NCI-H146 treated with DMSO at 0.1 percent for 48 hours (cell line): ENCODE results near the gene GLDC.

ENCODE experiments used
- DNase-seq: peaks from one replicate; lab custom pipeline; 2025; ENCODE audit not compliant: unreplicated experiment; lab: John Stamatoyannopoulos, UW

Gene GLDC

DNA sequence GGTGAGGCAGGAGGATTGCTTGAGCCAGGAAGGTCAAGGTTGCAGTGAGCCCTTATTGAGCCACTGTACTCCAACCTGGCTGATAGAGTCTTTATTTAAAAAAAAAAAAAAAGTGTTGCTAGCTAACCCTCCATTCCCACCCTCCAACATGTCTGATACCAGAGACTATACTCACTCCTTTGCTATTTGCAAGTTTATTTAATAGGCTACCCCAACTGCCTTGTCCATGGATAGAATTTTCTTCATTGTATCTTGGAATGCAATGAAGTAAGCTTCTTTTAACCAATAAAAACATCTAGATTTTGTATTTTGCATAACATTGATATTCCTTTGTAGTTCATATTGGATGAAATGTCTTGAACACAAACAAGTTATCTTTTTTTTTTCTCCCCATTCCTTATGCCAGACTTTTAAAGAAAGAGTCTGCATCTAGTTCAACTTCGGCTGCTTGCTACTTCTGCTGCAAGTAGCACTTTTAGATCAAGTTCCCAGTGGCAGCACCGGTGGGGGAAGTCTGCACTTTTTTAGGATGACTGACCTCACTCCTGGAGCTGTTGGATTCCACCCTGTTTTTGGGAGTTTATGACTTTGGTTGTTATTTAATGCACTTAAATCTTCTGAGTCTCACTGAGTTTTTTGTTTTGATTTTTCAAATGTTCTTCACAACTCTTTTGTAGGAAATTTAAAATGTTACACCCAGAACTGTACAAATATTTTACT lies 120.0 kb downstream of the GLDC start:
- DNase-seq, result no peak

GRCh38 chr9:6522263-6522662 lies 123.3 kb downstream of the GLDC start:
- no peak for DNase-seq

DNA sequence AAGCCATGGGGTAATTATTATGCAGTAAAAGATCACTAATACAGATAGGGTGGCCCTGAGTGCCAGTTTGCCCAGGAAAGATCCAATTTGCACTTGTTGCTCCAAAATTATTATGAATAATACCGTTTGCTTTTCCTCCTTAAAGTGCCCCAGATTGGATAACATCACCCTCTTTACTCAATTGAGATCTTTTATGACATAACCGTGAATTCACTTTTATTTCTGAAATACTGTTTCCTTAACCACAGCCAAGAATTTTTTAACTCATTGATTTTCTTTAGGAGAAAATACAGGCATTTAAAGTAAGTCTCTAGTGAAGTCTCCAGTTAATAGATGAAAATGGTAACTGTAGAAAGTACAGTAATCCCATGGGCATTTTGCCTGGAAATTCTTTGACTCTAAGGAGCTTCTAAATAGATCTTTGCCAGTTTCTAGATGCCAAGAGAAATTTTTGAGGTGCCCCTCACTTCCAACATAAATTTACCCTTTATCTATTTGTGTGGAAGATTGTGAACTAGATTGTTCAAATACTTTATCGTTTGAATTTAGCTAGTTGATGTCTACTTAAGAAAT lies 133.4 kb downstream of the GLDC start:
- DNase-seq, result no peak

DNA sequence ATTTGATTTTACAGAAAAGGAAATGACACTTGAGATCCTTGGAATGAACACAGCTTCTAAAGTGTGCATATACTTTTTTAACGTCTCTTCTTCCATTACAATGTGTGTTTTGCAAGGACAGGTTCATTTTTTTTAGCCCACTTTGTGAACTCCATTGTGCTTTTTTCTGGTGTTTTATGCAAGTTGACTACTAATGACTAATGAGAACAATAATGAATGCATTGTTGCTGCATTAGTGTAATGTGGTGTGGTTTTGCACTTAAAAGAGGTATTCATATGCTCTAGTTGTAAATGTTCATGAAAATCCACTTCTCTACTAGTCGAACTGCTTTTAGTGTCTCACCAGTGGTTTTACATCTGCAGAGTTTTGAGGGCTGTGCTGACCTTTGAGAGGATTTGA lies 139.0 kb downstream of the GLDC start:
- no peak for DNase-seq

DNA sequence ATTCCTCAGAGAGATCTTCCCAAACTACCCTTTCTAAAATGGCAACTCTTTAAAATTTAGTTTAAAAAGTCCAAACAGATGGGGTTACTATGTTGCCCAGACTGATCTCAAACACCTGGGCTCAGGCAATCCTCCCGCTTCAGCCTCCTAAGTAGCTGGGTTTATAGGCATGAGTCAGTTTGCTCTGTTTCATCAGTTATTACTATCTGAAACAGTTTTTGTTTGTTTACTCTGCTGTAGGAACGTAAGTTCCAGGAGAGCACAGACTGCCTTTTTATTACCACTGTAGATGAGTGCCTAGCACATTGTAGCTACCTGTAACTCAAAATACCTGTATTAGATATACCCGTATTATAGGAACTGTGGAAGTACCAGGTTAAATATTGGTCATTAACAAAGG lies 143.1 kb downstream of the GLDC start:
- no peak for DNase-seq

GRCh38 chr9:6501526-6502210 lies 143.9 kb downstream of the GLDC start:
- DNase-seq, result no peak

DNA sequence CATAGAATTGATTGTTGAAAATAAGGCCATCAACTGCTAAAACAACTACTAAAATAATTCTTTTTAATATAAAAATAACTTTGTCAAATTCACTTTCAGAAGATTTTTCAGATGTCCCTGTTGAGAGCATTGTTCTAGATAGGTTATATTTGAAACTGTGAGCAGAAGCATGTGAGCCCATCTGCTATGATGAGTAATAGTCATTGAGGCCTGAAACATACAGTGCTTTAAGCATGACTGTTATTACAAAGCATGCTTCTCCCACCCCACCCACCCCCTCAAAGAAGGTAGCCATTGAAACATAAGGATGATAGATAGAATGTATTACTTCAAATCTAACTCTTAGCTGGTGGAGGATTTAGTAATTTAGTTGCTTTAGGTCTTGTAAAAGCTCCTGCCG lies 146.5 kb downstream of the GLDC start:
- DNase-seq, result no peak

DNA sequence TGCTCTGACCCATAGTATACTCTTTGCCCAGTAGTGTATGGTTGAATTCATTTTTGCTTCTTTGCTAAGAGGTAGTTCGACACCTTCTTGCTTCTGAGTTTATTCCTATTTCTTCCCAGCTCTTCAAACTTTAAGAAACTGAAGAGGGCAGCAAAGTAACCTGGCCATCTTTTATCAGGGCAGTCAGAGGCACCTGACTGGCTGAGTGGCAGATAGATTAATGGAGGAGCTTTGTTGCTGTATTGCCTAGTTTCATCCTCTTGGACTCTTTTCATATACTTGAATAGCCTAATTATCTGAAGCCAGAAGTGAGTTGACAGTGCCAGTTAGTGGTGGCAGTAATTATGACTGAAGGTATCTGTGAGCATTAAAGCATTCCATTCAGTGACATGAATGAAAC lies 150.1 kb downstream of the GLDC start:
- no peak for DNase-seq

DNA sequence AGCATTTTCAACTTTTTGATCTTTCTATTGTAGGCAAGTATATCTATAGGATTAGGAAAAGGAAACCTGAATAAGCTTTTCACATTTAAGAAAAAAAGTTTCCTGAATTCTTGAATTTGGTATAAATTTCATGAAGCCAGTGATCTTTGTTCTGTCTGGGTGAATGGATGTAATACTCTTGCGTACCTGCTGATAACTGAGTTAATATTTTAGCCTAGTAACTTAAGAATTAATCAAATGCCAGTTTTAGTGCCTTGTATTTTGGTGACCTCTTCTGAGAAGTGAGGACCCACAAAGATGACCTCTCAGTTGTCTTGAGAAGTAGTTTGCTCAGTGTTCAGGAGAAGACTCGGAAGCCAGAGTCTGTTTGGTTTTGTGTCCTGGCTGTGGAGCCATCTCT lies 154.7 kb downstream of the GLDC start:
- DNase-seq, result no peak

DNA sequence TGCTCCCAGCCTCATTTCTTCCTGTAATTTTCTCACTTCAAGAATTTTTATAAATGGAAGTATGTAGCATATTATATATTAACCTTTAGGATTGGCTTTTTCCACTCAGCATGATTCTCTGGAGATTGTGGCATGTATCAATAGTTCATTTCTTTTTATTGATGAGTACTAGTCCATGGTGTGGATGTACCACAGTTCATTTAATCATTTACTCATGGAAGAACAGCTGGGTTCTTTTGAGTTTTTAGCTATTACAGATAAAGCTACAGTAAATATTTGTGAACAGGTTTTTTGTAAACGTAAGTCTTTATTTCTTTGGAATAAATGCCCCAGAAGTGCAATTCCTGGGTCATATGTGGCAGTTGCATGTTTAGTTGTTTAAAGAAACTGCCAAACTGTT lies 156.4 kb downstream of the GLDC start:
- DNase-seq, result no peak

DNA sequence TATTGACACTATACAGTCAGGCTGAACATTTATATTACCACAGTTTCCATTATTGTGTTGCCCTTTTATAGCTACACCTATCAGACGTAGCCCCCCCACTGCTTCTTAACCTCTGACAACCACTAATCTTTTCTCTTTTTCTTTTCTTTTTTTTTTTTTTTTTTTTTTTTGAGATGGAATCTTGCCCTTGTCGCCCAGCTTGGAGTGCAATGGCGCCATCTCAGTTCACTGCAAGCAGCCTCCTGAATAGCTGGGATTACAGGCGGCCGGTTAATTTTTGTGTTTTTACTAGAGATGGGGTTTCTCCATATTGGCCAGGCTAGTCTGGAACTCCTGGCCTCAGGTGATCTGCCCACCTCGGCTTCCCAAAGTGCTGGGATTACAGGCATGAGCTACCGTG lies 157.1 kb downstream of the GLDC start:
- no peak for DNase-seq

- no peak for DNase-seq
Measured at GRCh38 chr9:6484210-6484609, 161.3 kb downstream of the GLDC start.
